ENCODE results near the gene CASP2.

The CASP2 gene

DNA sequence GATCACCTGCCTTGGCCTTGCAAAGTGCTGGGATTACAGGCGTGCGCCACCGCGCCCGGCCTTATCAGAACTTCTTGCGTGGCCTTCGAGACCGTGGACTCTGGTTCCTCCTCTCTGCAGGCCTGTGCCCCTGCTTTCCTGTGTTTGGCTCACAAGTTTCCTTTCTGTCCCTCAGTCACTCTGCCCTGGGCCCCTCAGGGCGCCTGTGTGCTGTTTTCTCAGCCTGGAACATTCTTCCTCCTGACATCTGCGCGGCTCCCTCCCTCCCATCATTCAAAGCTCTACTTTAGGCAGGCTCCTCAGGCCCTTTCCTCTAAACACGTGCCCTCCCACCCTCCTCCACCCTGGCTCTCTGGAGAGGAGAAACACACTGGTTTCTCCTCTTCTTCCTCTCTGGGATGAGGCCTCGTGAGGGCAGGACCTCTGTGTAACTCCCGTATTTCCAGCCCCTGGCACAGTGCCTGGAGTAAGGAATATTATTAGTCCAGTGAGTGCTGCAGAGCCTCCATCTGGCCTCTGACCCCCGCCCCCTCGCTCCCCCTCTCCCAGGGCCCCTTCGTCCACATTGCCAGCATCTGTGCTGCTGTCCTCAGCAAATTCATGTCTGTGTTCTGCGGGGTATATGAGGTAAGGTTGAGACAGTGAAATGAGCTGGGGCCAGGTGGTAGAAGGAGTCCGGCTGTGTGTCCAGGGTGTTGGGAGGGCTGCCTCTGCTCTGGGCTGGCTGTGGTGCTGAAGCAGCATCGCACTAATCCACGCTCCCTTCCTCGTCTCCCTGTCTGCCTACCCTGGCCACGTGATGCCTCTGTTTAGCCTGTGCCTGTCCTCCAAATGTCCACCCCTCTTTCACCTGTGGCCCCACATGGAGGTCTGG lies 34.8 kb downstream of the CASP2 start:
- H3K4me3 ChIP-seq (ENCODE audit: low read depth, low read length), result no peak overlapping the region
- DNase-seq (ENCODE audit: low read depth), result no peak

DNA sequence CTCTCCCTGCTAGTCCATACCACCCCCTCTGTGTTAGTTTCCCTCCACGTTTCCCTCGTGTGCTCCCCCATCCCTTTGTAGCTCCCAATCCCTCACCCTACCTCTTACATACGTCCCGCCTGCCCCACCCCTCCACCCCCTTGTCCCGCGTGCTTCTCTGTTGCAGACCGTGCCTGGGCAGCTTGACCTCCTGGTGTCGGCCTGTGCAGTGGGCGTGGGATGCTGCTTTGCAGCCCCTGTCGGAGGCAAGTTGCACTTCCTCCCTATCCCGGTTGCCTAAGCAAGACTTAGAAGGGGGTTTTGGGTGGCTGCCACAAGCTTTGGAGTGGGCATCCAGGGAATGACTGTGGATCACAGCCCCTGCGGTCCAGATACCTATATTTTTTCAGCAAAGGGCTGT lies 35.5 kb downstream of the CASP2 start:
- no peak overlapping the region for H3K4me3 ChIP-seq (ENCODE audit: low read depth, low read length)
- DNase-seq (ENCODE audit: low read depth), result no peak

DNA sequence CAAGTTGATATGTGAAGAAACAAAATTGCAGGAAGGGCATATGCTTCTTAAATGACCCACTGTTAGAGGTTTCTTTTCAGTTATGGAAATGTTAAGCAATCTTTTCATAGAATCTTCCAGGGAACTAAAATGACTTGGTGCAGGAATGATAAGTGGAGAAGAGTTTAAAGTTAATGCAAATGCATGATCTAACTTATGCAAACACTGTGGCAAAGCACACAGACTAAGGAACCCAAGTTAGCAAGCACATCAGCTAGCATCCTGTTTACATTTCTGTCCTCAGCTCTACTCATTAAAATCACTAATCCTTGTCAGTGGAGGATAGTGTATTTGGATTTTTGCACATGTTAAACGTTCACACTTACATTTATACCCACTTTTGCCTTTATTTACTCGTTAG lies 37.1 kb downstream of the CASP2 start:
- DNase-seq (ENCODE audit: low read depth), result no peak
- H3K4me3 ChIP-seq (ENCODE audit: low read depth, low read length), result no peak overlapping the region

DNA sequence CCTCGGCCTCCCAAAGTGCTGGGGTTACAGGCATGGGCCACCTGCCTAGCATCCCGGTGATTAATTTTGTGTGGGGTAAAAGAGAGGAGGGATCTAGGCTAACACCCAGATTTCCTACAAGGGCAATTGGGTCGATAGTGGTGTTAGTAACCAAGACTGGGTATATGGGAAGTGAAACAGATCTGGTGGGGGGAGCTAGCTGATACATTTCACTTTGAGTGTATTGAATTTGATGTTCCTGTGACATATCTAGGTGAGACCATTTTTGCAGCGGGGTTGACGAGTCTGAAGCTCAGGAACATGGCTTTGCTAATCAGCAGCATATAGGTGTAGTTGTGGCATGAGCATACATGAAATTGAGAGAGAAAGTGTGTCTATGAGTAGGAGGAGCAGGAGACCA lies 39.8 kb downstream of the CASP2 start:
- no peak overlapping the region for H3K4me3 ChIP-seq (ENCODE audit: low read depth, low read length)
- no peak for DNase-seq (ENCODE audit: low read depth)

DNA sequence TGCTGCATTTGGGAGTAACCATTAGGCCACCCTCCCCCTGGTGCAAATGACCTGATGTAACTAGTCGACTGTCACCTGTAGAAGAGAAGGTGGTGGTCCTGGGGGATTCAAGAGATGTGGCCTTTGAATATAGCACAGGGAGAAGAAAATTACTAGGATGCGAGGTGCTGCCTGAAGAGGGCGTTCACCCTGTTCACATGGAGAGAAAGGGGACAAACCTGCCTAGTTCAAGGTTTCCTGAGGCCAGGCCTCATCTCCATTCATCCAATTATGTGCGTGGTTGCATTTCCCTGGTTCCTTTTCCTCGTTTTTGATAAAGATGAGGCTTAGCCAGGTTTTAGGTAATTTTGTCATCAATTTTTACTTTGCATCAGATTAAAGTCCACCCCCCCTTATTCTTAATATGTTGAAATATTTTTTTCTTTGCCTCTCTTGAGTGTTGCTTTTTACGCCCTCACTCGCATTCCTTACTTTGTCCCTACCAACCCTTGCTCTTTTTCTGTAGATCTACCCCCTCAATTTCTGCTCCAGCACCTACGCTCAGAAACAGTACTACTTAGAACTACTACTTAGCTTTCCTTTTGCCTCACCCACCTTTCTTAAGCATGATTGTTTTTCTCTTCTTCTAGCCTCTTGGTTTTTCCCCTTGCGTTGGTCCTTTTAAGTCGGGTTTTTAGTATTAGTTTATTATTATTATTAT lies 41.5 kb downstream of the CASP2 start:
- no peak for DNase-seq (ENCODE audit: low read depth)
- no peak overlapping the region for H3K4me3 ChIP-seq (ENCODE audit: low read depth, low read length)

DNA sequence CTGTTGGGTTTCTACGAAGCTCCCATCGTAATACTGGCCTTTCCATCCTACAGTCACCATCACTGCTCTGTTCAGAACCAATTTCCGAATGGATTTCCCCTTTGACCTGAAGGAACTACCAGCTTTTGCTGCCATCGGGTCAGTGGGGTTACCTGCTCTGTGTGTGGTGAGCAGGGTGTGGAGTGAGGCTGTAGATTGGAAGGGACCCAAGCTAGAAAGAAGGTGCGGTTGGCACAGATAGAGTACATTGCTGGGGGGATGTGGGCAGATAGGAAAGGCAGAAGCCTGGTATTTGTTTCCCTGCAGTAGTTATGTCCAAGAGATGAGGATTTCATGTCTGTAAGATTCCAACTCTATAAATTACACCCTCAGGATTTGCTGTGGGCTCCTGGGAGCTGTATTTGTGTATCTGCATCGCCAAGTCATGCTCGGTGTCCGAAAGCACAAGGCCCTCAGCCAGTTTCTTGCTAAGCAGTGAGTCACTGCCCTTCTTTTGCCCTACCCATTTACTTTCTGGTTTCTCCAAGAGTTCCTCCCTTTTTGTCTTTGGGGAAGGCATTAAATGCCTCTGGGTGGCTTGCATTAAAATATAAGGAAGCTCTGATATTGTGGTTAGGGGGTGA lies 43.1 kb downstream of the CASP2 start:
- no peak overlapping the region for H3K4me3 ChIP-seq (ENCODE audit: low read depth, low read length)
- DNase-seq (ENCODE audit: low read depth), result peak; percentile 95

DNA sequence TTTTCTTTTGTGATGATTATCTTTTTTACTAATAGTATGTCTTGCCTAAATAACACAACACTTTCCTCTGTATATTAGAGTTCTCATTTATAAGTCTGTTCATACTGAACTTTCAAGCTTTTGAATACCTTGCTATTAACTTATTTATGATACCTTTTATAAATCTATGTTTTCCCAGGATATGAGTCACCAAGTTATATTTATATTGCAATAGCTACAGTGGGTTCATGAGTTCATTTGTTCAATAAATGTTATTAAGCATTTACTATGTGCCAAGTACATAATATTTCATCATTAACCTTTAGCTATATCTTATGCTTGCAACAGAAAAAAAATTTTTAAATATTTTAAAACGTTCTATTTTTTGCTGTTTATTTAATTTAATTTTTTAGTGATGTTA lies 46.1 kb downstream of the CASP2 start:
- no peak for DNase-seq (ENCODE audit: low read depth)

DNA sequence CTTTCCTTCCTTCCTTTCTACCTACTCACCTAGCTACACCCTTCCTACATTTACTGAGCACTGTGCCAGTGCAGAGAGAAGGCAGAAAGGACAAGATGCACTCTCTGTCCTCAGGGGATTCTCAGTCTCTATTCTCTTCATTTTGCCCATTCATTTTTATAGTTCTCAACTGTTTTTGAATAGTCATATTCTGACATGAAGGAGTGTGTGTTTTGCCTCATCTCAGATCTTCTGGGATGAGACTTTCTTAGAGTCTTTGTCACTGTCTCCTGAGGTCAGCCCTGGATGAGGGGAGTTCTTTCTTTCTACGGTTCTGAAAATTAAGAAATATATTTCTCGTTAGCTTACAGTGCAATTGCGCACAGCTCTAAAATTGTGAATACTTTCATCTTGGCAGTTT lies 49.1 kb downstream of the CASP2 start:
- H3K4me3 ChIP-seq (ENCODE audit: low read depth, low read length), result no peak overlapping the region
- no peak for DNase-seq (ENCODE audit: low read depth)

More for the DNA sequence above, 46.1 kb downstream of the CASP2 start:
- H3K4me3 ChIP-seq (ENCODE audit: low read depth, low read length), result no peak overlapping the region

DNA sequence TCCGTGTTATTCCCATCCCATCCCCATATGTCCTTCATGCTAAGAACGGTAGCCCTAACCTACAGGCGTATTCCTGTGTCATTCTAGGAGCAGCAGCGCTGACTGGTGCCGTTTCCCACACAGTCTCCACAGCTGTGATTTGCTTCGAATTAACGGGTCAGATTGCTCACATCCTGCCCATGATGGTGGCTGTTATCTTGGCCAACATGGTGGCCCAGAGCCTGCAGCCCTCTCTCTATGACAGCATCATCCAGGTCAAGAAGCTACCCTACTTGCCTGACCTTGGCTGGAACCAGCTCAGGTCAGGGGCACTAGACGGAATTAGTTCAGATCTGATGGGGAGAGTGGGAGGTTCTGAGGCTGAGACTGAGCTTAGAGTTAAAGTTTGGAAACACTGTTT lies 53.7 kb downstream of the CASP2 start:
- no peak for DNase-seq (ENCODE audit: low read depth)

DNA sequence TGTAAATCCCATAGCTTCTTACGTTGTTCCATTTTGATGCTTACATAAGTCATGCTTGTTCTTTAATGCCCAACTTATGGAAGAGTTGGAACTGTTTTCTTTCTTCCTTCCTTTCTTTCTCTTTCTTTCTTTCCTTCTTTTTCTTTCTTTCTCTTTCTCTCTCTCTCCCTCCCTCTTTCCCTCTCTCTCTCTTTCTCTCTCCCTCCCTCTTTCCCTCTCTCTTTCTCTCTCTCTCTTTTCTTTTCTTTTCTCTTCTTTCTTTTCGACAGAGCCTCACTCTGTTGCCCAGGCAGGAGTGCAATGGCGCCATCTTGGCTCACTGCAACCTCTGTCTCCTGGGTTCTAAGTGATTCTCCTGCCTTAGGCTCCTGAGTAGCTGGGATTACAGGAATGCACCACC lies 55.4 kb downstream of the CASP2 start:
- H3K4me3 ChIP-seq (ENCODE audit: low read depth, low read length), result no peak overlapping the region
- no peak for DNase-seq (ENCODE audit: low read depth)

More for the DNA sequence above, 53.7 kb downstream of the CASP2 start:
- no peak overlapping the region for H3K4me3 ChIP-seq (ENCODE audit: low read depth, low read length)

DNA sequence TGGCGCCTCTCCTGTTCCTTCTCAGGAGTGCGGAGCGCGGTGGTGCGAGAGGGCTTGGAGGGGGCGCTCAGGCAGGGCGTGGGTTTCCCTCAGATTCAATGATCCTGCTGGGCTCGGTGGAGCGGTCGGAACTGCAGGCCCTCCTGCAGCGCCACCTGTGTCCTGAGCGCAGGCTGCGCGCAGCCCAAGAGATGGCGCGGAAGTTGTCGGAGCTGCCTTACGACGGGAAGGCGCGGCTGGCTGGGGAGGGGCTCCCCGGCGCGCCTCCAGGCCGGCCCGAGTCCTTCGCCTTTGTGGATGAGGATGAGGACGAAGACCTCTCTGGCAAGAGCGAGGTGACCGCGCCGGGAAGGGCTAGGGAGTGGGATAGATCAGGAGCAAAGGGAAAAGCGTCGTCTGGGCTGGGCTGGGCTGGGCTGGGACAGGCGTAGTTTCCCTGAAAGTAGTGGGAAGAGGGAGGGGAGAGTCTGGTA lies 57.3 kb downstream of the CASP2 start:
- peak overlapping the region; percentile 17 for H3K4me3 ChIP-seq (ENCODE audit: low read depth, low read length)
- no peak for DNase-seq (ENCODE audit: low read depth)

DNA sequence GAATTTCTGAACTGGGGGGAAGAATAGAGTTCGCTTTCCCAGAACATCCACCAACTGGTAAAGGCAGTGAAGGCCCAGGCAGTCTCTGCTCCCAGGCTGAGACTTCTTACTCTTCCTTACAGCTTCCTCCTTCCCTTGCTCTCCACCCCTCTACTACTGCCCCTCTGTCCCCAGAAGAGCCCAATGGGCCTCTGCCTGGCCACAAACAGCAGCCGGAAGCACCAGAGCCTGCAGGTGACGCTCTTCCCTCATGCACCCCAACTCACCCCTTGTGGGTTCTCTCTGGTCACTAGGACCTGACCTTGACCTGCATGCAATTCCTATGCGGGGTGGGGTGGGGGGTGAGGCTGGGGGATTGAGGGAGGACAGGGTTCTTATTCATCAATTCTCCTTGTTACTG lies 57.9 kb downstream of the CASP2 start:
- no peak overlapping the region for H3K4me3 ChIP-seq (ENCODE audit: low read depth, low read length)

DNA sequence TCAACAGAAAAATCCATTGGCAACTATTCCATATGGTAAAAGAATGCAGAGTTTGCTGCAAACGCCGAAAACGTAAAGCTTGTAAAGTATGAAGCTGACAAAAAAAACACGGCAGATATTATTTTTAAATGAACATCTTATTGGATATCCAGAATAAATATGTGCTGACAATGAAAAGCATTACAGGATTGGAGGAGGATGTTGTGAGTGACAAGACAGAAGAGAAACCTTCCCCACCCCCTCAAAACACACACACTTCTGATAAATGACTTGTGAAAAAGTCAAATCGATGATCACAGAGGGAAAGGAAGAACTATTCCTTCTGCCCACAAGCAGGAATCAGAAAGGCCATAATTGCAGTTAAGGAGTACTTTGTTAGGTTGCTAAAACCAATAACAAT lies 59.8 kb downstream of the CASP2 start:
- DNase-seq (ENCODE audit: low read depth), result no peak
- H3K4me3 ChIP-seq (ENCODE audit: low read depth, low read length), result no peak overlapping the region

More for the DNA sequence above, 57.9 kb downstream of the CASP2 start:
- DNase-seq (ENCODE audit: low read depth), result no peak

DNA sequence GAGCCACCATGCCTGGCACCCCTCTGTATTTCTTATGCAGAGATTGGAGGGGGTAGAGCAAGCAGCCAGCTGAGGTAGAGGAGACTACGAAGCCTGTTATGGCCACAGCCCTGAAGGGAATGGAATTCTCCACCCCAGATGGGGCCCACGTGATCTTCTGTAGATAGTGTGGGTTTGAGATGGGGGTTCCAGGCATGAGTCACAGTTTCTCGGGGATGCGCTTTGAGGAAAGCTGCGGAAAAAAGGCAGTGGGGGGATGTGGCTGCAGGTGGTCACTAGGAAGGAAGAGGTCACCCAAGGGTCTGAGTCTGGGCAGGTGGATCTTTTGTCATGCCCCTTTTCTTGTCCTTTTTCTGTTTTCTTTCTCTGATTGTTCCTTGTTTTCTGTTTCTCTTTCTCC lies 62.9 kb downstream of the CASP2 start:
- no peak for DNase-seq (ENCODE audit: low read depth)

DNA sequence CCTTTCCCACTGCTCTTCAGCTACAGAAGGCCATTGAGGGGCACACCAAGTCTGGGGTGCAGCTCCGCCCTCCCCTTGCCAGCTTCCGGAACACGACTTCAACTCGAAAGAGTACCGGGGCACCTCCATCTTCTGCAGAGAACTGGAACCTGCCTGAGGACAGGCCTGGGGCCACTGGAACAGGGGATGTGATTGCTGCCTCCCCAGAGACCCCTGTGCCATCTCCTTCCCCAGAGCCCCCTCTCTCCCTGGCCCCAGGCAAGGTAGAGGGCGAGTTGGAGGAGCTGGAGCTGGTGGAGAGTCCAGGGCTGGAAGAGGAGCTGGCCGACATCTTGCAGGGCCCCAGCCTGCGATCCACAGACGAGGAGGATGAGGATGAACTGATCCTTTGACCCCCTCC lies 63.4 kb downstream of the CASP2 start:
- no peak for DNase-seq (ENCODE audit: low read depth)
- no peak overlapping the region for H3K4me3 ChIP-seq (ENCODE audit: low read depth, low read length)

More for the DNA sequence above, 62.9 kb downstream of the CASP2 start:
- H3K4me3 ChIP-seq (ENCODE audit: low read depth, low read length), result no peak overlapping the region

DNA sequence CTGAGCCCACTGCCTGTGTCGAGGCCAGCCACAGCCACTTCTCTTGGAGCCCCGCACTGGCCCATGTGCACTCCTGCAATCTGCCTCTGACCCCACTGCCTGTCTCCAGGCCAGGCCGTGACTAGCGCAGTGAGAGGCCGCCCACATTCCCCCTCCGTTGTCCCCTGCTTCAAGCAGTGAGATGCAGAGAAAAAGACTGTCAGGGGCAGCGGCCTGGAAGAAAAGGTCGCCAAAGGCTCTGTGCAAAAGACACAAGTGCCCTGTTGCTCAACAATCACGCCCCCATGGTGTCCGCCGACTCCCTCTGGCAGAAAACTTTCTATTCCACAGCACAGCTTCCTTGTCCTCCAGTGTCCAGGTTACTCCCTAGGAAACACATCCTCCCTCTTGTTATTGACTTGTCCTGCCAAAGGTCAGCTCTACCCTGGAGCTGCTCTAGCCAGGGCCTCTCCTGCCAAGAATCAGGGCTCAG lies 64.4 kb downstream of the CASP2 start:
- H3K4me3 ChIP-seq (ENCODE audit: low read depth, low read length), result no peak overlapping the region
- no peak for DNase-seq (ENCODE audit: low read depth)

DNA sequence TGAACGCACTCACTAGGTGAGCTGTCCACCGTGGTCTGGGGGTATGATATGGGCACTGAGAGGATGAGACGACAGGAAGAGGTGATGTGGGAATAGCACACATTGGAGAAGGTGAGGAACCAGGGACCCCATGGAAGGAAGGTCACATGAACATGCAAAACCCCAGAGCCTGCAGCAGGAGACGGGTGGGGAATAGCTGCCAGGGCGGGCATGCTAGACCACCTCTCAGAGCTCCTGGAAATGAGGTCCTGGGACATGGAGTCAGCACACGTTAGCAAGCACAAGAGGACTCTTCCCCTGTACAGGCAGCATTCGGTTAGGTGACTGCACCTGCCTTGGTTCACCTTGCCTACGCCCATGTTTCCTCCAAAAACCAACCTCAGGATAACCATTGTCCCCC lies 66.2 kb downstream of the CASP2 start:
- DNase-seq (ENCODE audit: low read depth), result no peak

DNA sequence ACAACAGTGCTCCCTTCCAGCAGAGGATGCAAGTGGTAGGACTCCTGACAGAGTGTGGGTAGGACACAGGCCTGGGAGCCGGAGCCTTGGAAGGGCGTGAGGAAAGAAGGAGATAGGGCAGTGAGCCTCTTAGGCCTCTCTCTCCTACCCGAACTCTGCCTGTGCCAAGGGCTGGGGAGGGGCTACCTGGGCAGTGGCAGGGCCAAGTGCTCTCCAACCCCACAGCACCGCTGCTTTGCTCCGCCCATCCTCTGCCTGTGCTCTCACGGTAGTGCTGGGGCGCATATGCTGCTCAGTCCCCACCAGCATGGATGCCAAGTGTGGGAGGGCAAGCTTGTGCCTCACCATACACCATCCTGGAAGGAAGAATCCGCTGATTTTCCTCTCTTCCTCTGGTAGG lies 66.8 kb downstream of the CASP2 start:
- no peak for DNase-seq (ENCODE audit: low read depth)
- no peak overlapping the region for H3K4me3 ChIP-seq (ENCODE audit: low read depth, low read length)

More for the DNA sequence above, 66.2 kb downstream of the CASP2 start:
- H3K4me3 ChIP-seq (ENCODE audit: low read depth, low read length), result no peak overlapping the region

DNA sequence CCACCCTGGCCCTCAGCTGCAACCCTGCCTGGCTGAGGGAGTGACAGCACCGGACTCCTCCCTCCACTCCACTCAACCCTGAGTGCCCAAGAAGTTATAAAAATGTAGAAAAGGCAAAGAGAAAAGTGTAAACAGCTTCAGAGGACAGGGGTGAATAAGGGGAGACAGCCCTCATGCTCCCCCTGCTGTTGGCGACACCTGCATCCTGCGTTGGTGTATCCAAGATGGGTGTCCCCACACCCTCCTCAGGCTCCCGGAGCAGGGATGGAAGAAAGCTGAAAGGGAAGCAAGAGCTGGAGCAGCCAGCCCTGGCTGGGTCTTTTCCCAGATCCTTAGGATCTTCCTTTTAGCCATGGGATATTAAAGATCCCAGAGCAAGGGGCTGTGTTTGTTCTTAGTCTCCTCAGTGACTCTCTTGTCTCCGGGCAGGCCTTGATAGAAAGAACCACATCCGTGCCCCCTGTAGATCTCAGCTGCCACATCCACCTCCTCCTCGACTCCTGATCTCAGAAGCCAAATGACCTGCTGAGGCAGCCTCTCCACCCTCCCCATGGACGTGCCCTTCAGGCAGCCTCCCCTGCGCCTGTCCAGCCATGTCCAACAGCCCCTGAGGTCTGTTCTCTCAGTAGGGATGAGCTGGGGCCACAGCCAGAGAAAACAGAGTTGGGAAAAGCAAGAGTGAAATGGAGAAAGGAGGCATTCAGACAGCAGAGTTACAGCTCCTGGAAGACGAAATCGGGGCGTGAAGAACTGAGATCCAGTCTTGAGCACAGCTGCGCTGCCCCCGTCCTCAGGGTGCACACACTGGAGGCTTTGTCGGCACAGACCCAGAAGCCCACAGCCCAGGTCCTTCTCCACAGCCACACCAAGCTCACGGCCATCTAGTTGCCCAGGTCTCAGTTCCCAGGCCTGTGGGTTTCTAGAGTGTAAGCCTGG lies 67.6 kb downstream of the CASP2 start:
- no peak for DNase-seq (ENCODE audit: low read depth)
- H3K4me3 ChIP-seq (ENCODE audit: low read depth, low read length), result no peak overlapping the region
